SK-N-SH (cell line): ENCODE measurements around the gene PRIMPOL. TPM values are rescaled to one million over a fixed set of nuclear protein-coding genes. Genes with fewer than 3 reads are reported as not detected.

Source experiments
- polyA plus RNA-seq, 3 experiments: library from polyadenylated mRNA; depleted of rRNA; stranded (reverse); fragments of >200 nt; gene quantifications; 2 replicates each; pipeline ENCODE4 v1.2.3, GENCODE V29; 2012

Gene PRIMPOL
- polyA plus RNA-seq, 1 of the 3 experiments (the other 2 are of a cell fraction) = 8.0 TPM

Other genes with a start within 250 kb of the PRIMPOL start
- 23.3 and 23.6 TPM in 2 replicates for gene IRF2, start 175.2 kb upstream of the PRIMPOL start, polyA plus RNA-seq (2012; rRNA removed)
- gene CASP3, start 291 bp upstream of the PRIMPOL start, polyA plus RNA-seq (2012; rRNA removed) = 15.5 and 21.8 TPM in 2 replicates
- gene CENPU, start 84.4 kb downstream of the PRIMPOL start, polyA plus RNA-seq (2012; rRNA removed) = 8.7 and 9.6 TPM in 2 replicates
- 7.9 and 9.0 TPM in 2 replicates for gene ACSL1, start 176.2 kb downstream of the PRIMPOL start, polyA plus RNA-seq (2012; rRNA removed)